Neural cell (in vitro differentiated cells): ENCODE measurements around the gene TMEM123.

ENCODE experiments used
- CTCF ChIP-seq: fragments of 450-650 bp; IDR thresholded peaks from 2 replicates; pipeline ENCODE4 v1.5.1; 2014; ENCODE audit warnings: antibody characterized with exemption, mild to moderate bottlenecking, moderate library complexity; ENCODE audit not compliant: poor library complexity, severe bottlenecking
- EZH2 ChIP-seq: fragments of 200-600, 300-800 bp; shearing (Covaris generic), sonication (generic); IDR thresholded peaks from 2 replicates; pipeline ENCODE4 v1.6.1; 2014; ENCODE audit warnings: antibody characterized with exemption, low read length, borderline replicate concordance, mild to moderate bottlenecking; ENCODE audit not compliant: insufficient read depth, poor library complexity, severe bottlenecking
- MXI1 ChIP-seq: fragments of 450-650 bp; conservative IDR thresholded peaks from 2 replicates; pipeline ENCODE4 v1.6.1; 2014; ENCODE audit warnings: antibody characterized with exemption, mild to moderate bottlenecking; ENCODE audit not compliant: poor library complexity, severe bottlenecking
- POLR2AphosphoS5 ChIP-seq: IDR thresholded peaks from 2 replicates; pipeline ENCODE4 v1.6.1; 2012
- RAD21 ChIP-seq: fragments of 450-650 bp; conservative IDR thresholded peaks from 2 replicates; pipeline ENCODE4 v1.6.1; 2014; ENCODE audit warnings: antibody characterized with exemption, mild to moderate bottlenecking, moderate library complexity
- REST ChIP-seq: IDR thresholded peaks from 2 replicates; pipeline ENCODE4 v1.6.1; 2012; ENCODE audit warnings: borderline replicate concordance
- SMC3 ChIP-seq: fragments of 450-650 bp; conservative IDR thresholded peaks from 2 replicates; pipeline ENCODE4 v1.6.1; 2014; ENCODE audit warnings: antibody characterized with exemption, mild to moderate bottlenecking, moderate library complexity; ENCODE audit not compliant: poor library complexity
- TAF1 ChIP-seq: IDR thresholded peaks from 2 replicates; pipeline ENCODE4 v1.6.1; 2012; ENCODE audit warnings: low read depth

GRCh38 chr11:102426570-102426969 lies 26.0 kb downstream of the TMEM123 start:
- TF ChIP-seq CTCF, result no peak
- TF ChIP-seq EZH2, result no peak
- TF ChIP-seq SMC3, result no peak
- TF ChIP-seq POLR2AphosphoS5, result no peak
- TF ChIP-seq MXI1, result no peak
- TF ChIP-seq TAF1, result no peak
- TF ChIP-seq RAD21, result no peak
- TF ChIP-seq REST, result no peak
